Upper lobe of left lung (tissue), 6 donors: ENCODE results near the gene NRXN2. TPM values are rescaled to one million over a fixed set of nuclear protein-coding genes. Genes with fewer than 3 reads are reported as not detected.

Experiments
- ATAC-seq, 2 donors: fragments of 200-7000 bp; cut with Tn5 transposase; one replicate each; pipeline ENCODE4 v1.9.1; 2022; ENCODE audit warnings: mild to moderate bottlenecking in 2 of 2, moderate library complexity in 2 of 2; ENCODE audit not compliant: low FRiP score in 2 of 2
- DNase-seq, 2 donors: peaks; one replicate each; pipeline ENCODE4 v3.0.0-alpha.2; 2019 to 2020
- H3K27ac ChIP-seq, 4 donors: fragments of 200-600 bp; sonication (generic); one replicate each; pipeline ENCODE4 v1.5.1; 2016 to 2019
- H3K27me3 ChIP-seq, 4 donors: fragments of 200-600 bp; sonication (generic); one replicate each; pipeline ENCODE4 v1.5.1; 2017 to 2019
- H3K36me3 ChIP-seq, 4 donors: fragments of 200-600 bp; sonication (generic); one replicate each; pipeline ENCODE4 v1.5.1; 2016 to 2019
- H3K4me1 ChIP-seq, 4 donors: fragments of 200-600 bp; sonication (generic); one replicate each; pipeline ENCODE4 v1.5.1; 2018 to 2019
- H3K4me3 ChIP-seq, 4 donors: fragments of 200-600 bp; sonication (generic); one replicate each; pipeline ENCODE4 v1.5.1; 2017 to 2019; ENCODE audit warnings: mild to moderate bottlenecking in 2 of 4, moderate library complexity in 1 of 4
- H3K9me3 ChIP-seq, 4 donors: fragments of 200-600 bp; sonication (generic); one replicate each; pipeline ENCODE4 v1.5.1; 2018 to 2019
- CTCF ChIP-seq, 6 experiments: fragments of 450-650 bp in 4 of 6; fragments of 200-600 bp in 2 of 6; sonication (generic) in 2 of 6; IDR thresholded peaks; one replicate each; pipeline ENCODE4 v1.5.1; 2016 to 2019; ENCODE audit warnings: antibody characterized with exemption in 6 of 6
- EP300 ChIP-seq, 4 donors: sonication (generic); formaldehyde crosslinking; IDR thresholded peaks; one replicate each; pipeline ENCODE4 v1.5.1; 2017; ENCODE audit warnings: antibody characterized with exemption in 4 of 4, control low read depth in 2 of 4
- POLR2A ChIP-seq, 4 donors: fragments of 450-650 bp; IDR thresholded peaks; one replicate each; pipeline ENCODE4 v1.5.1; 2016 to 2017; ENCODE audit warnings: antibody characterized with exemption in 4 of 4, mild to moderate bottlenecking in 2 of 4
- POLR2AphosphoS5 ChIP-seq, 2 donors: sonication (generic); formaldehyde crosslinking; IDR thresholded peaks; one replicate each; pipeline ENCODE4 v1.5.1; 2017; ENCODE audit warnings: antibody characterized with exemption in 2 of 2
- WGBS, 2 donors: methylation state at CpG; one replicate each; pipeline ENCODE4 v1.1.5; 2017 to 2018; 5-methylcytosine and 5-hydroxymethylcytosine counted together
- total RNA-seq, 6 donors: library from RNA; depleted of rRNA in 4 of 6; stranded (reverse); fragments of >200 nt in 4 of 6; gene quantifications; one replicate each; pipeline versions ENCODE4 v1.1.0 to v1.2.1, GENCODE V29; 2016 to 2021
- donor health status: DM: no; HTN: no; CAD: no; lungs with moderate emphysema.
- donor health status: DM: no; HTN: yes; CAD: no; lungs with severe emphysema.

NRXN2 gene
- total RNA-seq, 6 donors from 2014 or later: 0.59 to 21.6 (median 2.9) TPM; not detected in 2

GRCh38 chr11:64687643-64688533 is 35.1 kb downstream of the NRXN2 start:
- DNase-seq: peak in 1 of 2 donors; percentile 21
- no peaks in the 10 kb centered on the region for H3K36me3 ChIP-seq
- H3K4me3 ChIP-seq: peak overlapping the region in 3 of 4 donors; percentile 32 to 51 (median 45)
- peaks cover 10 to 19% (median 16%) of the 10 kb centered on the region in 4 donors for H3K4me1 ChIP-seq
- TF ChIP-seq POLR2A (IDR thresholded peaks at IDR 0.05): no peak
- no peak for TF ChIP-seq EP300 (IDR thresholded peaks at IDR 0.05)
- TF ChIP-seq CTCF (IDR thresholded peaks at IDR 0.05): no peak
- TF ChIP-seq POLR2AphosphoS5 (IDR thresholded peaks at IDR 0.05): no peak
- H3K27me3 ChIP-seq: no peaks in the 10 kb centered on the region
- H3K9me3 ChIP-seq: no peaks in the 10 kb centered on the region
- WGBS, 2 donors: 51 to 54% methylated on average over 19 of the region's 19 CpGs
- ATAC-seq: peak in 1 of 2 donors; percentile 2
- peak overlapping the region in 3 of 4 donors; percentile 27 to 57 (median 51) for H3K27ac ChIP-seq

GRCh38 chr11:64687204-64687603 is 35.8 kb downstream of the NRXN2 start:
- TF ChIP-seq EP300 (IDR thresholded peaks at IDR 0.05): no peak
- no peak for TF ChIP-seq POLR2A (IDR thresholded peaks at IDR 0.05)
- no peak for TF ChIP-seq POLR2AphosphoS5 (IDR thresholded peaks at IDR 0.05)
- TF ChIP-seq CTCF (IDR thresholded peaks at IDR 0.05): no peak
- H3K36me3 ChIP-seq: no peaks in the 10 kb centered on the region
- no peak overlapping the region for H3K4me3 ChIP-seq
- no peaks in the 10 kb centered on the region for H3K9me3 ChIP-seq
- DNase-seq (peak in 1 of 2 donors; percentile 39), ATAC-seq (peak in 1 of 2 donors; percentile 20)
- 50 to 73% methylated on average over 3 to 4 of the region's 6 CpGs for WGBS, 2 donors
- H3K4me1 ChIP-seq: peaks cover 10 to 19% (median 16%) of the 10 kb centered on the region in 4 donors
- H3K27me3 ChIP-seq: no peaks in the 10 kb centered on the region
- H3K27ac ChIP-seq: peak overlapping the region in 1 of 4 donors; percentile 57

- whole genome bisulfite sequencing, 2 donors: 83 to 84% methylated on average over 9 of the region's 9 CpGs
- Histone ChIP-seq H3K36me3 (no peaks in the 10 kb centered on the region), H3K27ac (no peak overlapping the region), H3K27me3 (no peaks in the 10 kb centered on the region), H3K4me3 (no peak overlapping the region), H3K9me3 (no peaks in the 10 kb centered on the region), H3K4me1 (peaks cover 10 to 19% (median 16%) of the 10 kb centered on the region in 4 donors)
- DNase-seq (no peak), ATAC-seq (no peak)
- TF ChIP-seq CTCF (IDR thresholded peaks at IDR 0.05) (no peak), POLR2A (IDR thresholded peaks at IDR 0.05) (no peak), EP300 (IDR thresholded peaks at IDR 0.05) (no peak), POLR2AphosphoS5 (IDR thresholded peaks at IDR 0.05) (no peak)
Observed at GRCh38 chr11:64686466-64687170, 36.4 kb downstream of the NRXN2 start.

- DNase-seq (peak in 1 of 2 donors; percentile 68), ATAC-seq (no peak)
- 88 to 92% methylated on average over 12 to 18 of the region's 18 CpGs for WGBS, 2 donors
- TF ChIP-seq EP300 (IDR thresholded peaks at IDR 0.05): no peak
- no peak for TF ChIP-seq POLR2A (IDR thresholded peaks at IDR 0.05)
- no peak for TF ChIP-seq POLR2AphosphoS5 (IDR thresholded peaks at IDR 0.05)
- TF ChIP-seq CTCF (IDR thresholded peaks at IDR 0.05): no peak
- no peak overlapping the region for H3K4me3 ChIP-seq
- no peaks in the 10 kb centered on the region for H3K9me3 ChIP-seq
- H3K36me3 ChIP-seq: no peaks in the 10 kb centered on the region
- no peak overlapping the region for H3K27ac ChIP-seq
- H3K27me3 ChIP-seq: no peaks in the 10 kb centered on the region
- peaks cover 10 to 19% (median 16%) of the 10 kb centered on the region in 4 donors for H3K4me1 ChIP-seq
Observed at GRCh38 chr11:64685536-64685935, 37.5 kb downstream of the NRXN2 start.
